Heart right ventricle (tissue), 16 donors: ENCODE data around the gene UQCR10. TPM values are rescaled to one million over a fixed set of nuclear protein-coding genes. Genes with fewer than 3 reads are reported as not detected.

Experiments
- ATAC-seq, 8 donors: fragments of 200-7000 bp; cut with Tn5 transposase; one replicate each; pipeline ENCODE4 v1.9.1; 2020; ENCODE audit warnings: mild to moderate bottlenecking in 8 of 8, moderate library complexity in 8 of 8, moderate number of reproducible peaks in 1 of 8
- DNase-seq, 2 donors: peaks; one replicate each; pipeline ENCODE4 v3.0.0-alpha.2; 2020
- H3K27ac ChIP-seq, 10 donors: fragments of 200-600 bp; sonication (generic) in 2 of 10; one replicate each; pipeline versions ENCODE4 v1.5.0 to v1.8.0; 2020 to 2022; ENCODE audit warnings: mild to moderate bottlenecking in 3 of 10
- H3K27me3 ChIP-seq, 7 donors: fragments of 200-600 bp; one replicate each; pipeline ENCODE4 v1.8.0; 2021 to 2022; ENCODE audit warnings: mild to moderate bottlenecking in 2 of 7
- H3K36me3 ChIP-seq, 9 donors: fragments of 200-600 bp; sonication (generic) in 1 of 9; one replicate each; pipeline versions ENCODE4 v1.5.0 to v1.8.0; 2020 to 2022; ENCODE audit warnings: mild to moderate bottlenecking in 2 of 9
- H3K4me1 ChIP-seq, 9 donors: fragments of 200-600 bp; sonication (generic) in 1 of 9; one replicate each; pipeline versions ENCODE4 v1.5.0 to v1.8.0; 2020 to 2022; ENCODE audit warnings: mild to moderate bottlenecking in 4 of 9
- H3K4me3 ChIP-seq, 10 donors: fragments of 200-600 bp; sonication (generic) in 2 of 10; one replicate each; pipeline versions ENCODE4 v1.5.0 to v1.8.0; 2020 to 2022; ENCODE audit warnings: mild to moderate bottlenecking in 7 of 10, moderate library complexity in 2 of 10
- H3K9me3 ChIP-seq, 11 donors: fragments of 200-600 bp in 10 of 11; sonication (generic) in 2 of 11; one replicate each; pipeline versions ENCODE4 v1.5.0 to v1.8.0; 2013 to 2022; ENCODE audit warnings: mild to moderate bottlenecking in 2 of 11, control low read depth in 1 of 11, moderate library complexity in 1 of 11
- WGBS, 2 donors: extraction: QIAGEN DNeasy Blood & Tissue Kit; methylation state at CpG; one replicate each; pipeline ENCODE4 v1.1.7; 2013; ENCODE audit warnings: inconsistent platforms in 1 of 2; 5-methylcytosine and 5-hydroxymethylcytosine counted together
- intact Hi-C, 10 donors: fragments of 100-400 bp; cut with DNase I; formaldehyde crosslinking; loops; one replicate each; pipeline versions ENCODE4 v1.11.1 to v1.14.2; 2022
- polyA plus RNA-seq, 2 donors: library from polyadenylated mRNA; stranded (reverse); fragments of 200-250 nt; gene quantifications; one replicate each; pipeline ENCODE4 v1.2.3, GENCODE V29; 2013
- total RNA-seq, 10 donors: library from RNA; stranded (reverse); fragmentation: NEBNext Ultra II Directional in 3 of 10; extraction: Animal tissue kit (Norgen Biotek cat#: 25700) in 3 of 10; gene quantifications; one replicate each; pipeline versions ENCODE4 v1.2.1 to v1.2.4, GENCODE V29; 2021 to 2023
- TF ChIP-seq, protein P1 (sequence below), 9 donors: fragments of 200-600 bp; sonication (generic) in 2 of 9; IDR thresholded peaks; one replicate each; pipeline versions ENCODE4 v1.5.0 to v1.8.0; 2021 to 2022; ENCODE audit warnings: antibody characterized with exemption in 9 of 9, mild to moderate bottlenecking in 5 of 9, moderate library complexity in 1 of 9
- donor health status: Arrhythmogenic right ventricular cardiomyopathy.
- donor health status: ischemic (EF 13 %, LVEDD 7.1; RV severe dilation, severe dysfunction).
- donor health status: healthy with polysubstance abuse.
- donor health status: DM: no; HTN: yes; CAD: no.
- donor health status: DM: no; HTN: no; CAD: no.
- donor health status: ischemic (EF 25% LVEDD 6.9; RV normal size, moderate dysfunction).
- donor health status: ischemic (EF 25% LVEDD 5.7; RV mildly dilated, moderate dysfunction).
- donor health status: healthy.
- donor health status: DM: yes; HTN: yes; CAD: no.
- donor health status: Ischemic cardiomyopathy.
- donor health status: ischemic (EF 35%, LVEDD 5.7; RV mildly dilated, moderate dysfunction).
- donor health status: nonischemic (EF 11% LVEDD 7.7; RV severe dilation, severe dysfunction).
- donor health status: DM: yes; HTN: yes; CAD: no.
- donor health status: PGD.
- donor health status: ischemic (EF 29% LVEDD 5.4; RV normal size, mild dysfunction).
- donor health status: nonischemic (EF 23%, LVEDD 6.1; RV moderate dilation, normal function).

Gene UQCR10
- total and polyA plus RNA-seq, 12 donors = 296 to 963 (median 367) TPM

DNA sequence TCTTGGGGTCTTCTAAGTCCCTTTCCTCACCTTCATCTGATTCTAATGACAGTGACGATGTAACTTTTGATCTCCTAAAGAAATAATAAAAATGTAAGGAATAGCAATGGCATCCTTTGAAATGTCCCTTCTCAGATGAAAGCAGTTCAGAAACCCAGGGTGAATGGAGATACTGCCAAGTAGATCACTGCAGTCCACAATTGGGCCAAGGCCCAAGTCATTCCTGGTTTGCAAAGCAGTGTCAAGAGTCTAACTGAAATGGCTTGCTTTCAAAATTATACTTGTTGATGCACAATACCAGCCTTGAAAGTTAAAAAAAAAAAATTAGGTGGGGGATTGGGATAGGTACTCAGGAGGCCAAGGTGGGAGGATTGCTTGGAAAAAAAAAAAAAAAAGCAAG lies 50.6 kb downstream of the UQCR10 start:
- Histone ChIP-seq H3K4me3 (no peak overlapping the region), H3K27ac (peak overlapping the region in 1 of 10 donors; percentile 63), H3K4me1 (peaks cover 16 to 57% (median 42%) of the 10 kb centered on the region in 9 donors), H3K9me3 (no peaks in the 10 kb centered on the region), H3K36me3 (peaks cover 3 to 97% (median 18%) of the 10 kb centered on the region in 9 donors), H3K27me3 (no peaks in the 10 kb centered on the region)
- ATAC-seq = no peak
- TF ChIP-seq, protein P1, sequence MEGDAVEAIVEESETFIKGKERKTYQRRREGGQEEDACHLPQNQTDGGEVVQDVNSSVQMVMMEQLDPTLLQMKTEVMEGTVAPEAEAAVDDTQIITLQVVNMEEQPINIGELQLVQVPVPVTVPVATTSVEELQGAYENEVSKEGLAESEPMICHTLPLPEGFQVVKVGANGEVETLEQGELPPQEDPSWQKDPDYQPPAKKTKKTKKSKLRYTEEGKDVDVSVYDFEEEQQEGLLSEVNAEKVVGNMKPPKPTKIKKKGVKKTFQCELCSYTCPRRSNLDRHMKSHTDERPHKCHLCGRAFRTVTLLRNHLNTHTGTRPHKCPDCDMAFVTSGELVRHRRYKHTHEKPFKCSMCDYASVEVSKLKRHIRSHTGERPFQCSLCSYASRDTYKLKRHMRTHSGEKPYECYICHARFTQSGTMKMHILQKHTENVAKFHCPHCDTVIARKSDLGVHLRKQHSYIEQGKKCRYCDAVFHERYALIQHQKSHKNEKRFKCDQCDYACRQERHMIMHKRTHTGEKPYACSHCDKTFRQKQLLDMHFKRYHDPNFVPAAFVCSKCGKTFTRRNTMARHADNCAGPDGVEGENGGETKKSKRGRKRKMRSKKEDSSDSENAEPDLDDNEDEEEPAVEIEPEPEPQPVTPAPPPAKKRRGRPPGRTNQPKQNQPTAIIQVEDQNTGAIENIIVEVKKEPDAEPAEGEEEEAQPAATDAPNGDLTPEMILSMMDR (IDR thresholded peaks at IDR 0.05) = no peak
- no peak for DNase-seq
- WGBS, 2 donors = 93 to 95% methylated on average over 1 of the region's 1 CpG
- intact Hi-C loops = loop anchor here in 1 of 10 donors (5.0 kb wide), 1 partner anchor 190 kb away; no protein-coding TSS in a partner anchor

DNA sequence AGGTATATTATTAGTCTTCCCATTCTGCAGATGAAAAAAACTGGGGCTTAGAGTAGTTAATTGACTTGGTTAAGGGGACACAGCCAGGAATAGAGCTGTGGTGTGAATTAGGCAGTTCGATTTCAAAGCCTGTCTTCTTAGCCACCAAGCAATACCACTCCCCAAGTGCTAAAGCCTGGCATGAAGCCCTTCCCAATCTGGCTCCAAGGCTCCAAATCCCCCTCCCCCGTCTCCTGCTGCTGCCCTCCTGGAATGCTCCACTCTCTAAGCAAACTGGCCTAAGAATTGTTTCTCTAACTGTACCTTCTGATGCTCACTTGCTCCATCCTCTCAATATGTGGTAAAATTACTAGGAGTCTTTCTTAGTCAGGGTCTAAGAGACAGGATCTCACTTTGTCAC lies 52.3 kb downstream of the UQCR10 start:
- Histone ChIP-seq H3K36me3 (peaks cover 0 to 97% (median 20%) of the 10 kb centered on the region in 9 donors), H3K9me3 (no peaks in the 10 kb centered on the region), H3K4me1 (peaks cover 16 to 54% (median 44%) of the 10 kb centered on the region in 9 donors), H3K4me3 (no peak overlapping the region), H3K27ac (no peak overlapping the region), H3K27me3 (no peaks in the 10 kb centered on the region)
- ATAC-seq = no peak
- intact Hi-C loops = loop anchor here in 1 of 10 donors (5.0 kb wide), 1 partner anchor 188 kb away; no protein-coding TSS in a partner anchor
- DNase-seq = no peak
- TF ChIP-seq, protein P1 (IDR thresholded peaks at IDR 0.05) = no peak
- WGBS, 2 donors = 58 to 96% methylated on average over 2 of the region's 2 CpGs

Other genes with a start within 250 kb of the UQCR10 start
- gene THOC5, start 213.6 kb upstream of the UQCR10 start, total RNA-seq = 10 to 100 TPM; 32.0 to 77.9 (median 38.0) TPM
- 10 to 100 TPM; 41.4 to 46.9 TPM for gene THOC5, start 213.6 kb upstream of the UQCR10 start, polyA plus RNA-seq
- 10 to 100 TPM; 14.9 to 27.3 (median 21.0) TPM for gene NIPSNAP1, start 186.3 kb upstream of the UQCR10 start, total RNA-seq
- 10 to 100 TPM; 13.8 to 16.5 TPM for gene NIPSNAP1, start 186.3 kb upstream of the UQCR10 start, polyA plus RNA-seq
- 10 to 100 TPM; 39.2 to 59.4 (median 45.9) TPM for gene NF2, start 163.7 kb upstream of the UQCR10 start, total RNA-seq
- 10 to 100 TPM in 1 of 2 donors, 1 to 10 TPM in 1; 9.7 to 32.2 TPM for gene NF2, start 163.7 kb upstream of the UQCR10 start, polyA plus RNA-seq
- not detected for gene CABP7, start 47.4 kb upstream of the UQCR10 start, total RNA-seq
- gene CABP7, start 47.4 kb upstream of the UQCR10 start, polyA plus RNA-seq = under 1 TPM; 0.07 to 0.15 TPM
- 10 to 100 TPM; 15.1 to 23.9 (median 19.3) TPM for gene ZMAT5, start 362 bp upstream of the UQCR10 start, total RNA-seq
- gene ZMAT5, start 362 bp upstream of the UQCR10 start, polyA plus RNA-seq = 10 to 100 TPM; 37.6 to 46.7 TPM
- gene ASCC2, start 70.9 kb downstream of the UQCR10 start, total RNA-seq = 10 to 100 TPM; 26.6 to 42.1 (median 33.1) TPM
- 10 to 100 TPM; 47.4 to 87.0 TPM for gene ASCC2, start 70.9 kb downstream of the UQCR10 start, polyA plus RNA-seq
- 10 to 100 TPM; 26.1 to 42.9 (median 36.5) TPM for gene MTMR3, start 115.8 kb downstream of the UQCR10 start, total RNA-seq
- 10 to 100 TPM in 1 of 2 donors, 1 to 10 TPM in 1; 9.8 to 14.1 TPM for gene MTMR3, start 115.8 kb downstream of the UQCR10 start, polyA plus RNA-seq